PC-9 (cell line): ENCODE results near the gene GRB14.

Experiments used
- EZH2 ChIP-seq: fragments of 200-600 bp; sonication (generic); IDR thresholded peaks from 2 replicates; pipeline ENCODE4 v1.8.0; 2017; ENCODE audit warnings: antibody characterized with exemption, low read depth
- TF ChIP-seq, protein P1 (sequence below): fragments of 200-600 bp; sonication (generic); conservative IDR thresholded peaks from 2 replicates; pipeline ENCODE4 v1.6.1; 2017; ENCODE audit warnings: mixed run types, antibody characterized with exemption, mild to moderate bottlenecking, moderate library complexity

DNA sequence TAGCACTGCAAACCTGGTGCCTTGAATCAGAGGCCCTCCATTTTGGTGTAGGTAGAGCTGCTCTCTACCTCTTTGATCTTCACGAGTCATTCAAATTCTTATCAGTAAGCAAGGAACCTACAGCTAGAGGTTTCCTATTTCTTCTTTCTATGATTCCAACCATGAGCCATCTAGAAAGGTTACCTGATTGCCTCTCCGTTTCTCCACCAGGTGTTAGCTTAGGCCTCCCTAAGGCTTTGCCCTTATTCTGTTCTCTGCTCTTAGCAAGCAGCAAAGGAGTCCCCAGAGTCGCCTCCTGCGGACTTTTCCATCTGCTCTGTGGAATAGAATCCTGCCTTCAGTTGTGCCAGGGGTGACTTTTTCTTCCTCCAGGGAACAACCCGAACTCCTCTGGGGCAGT is 173.6 kb downstream of the GRB14 start:
- TF ChIP-seq, protein P1, sequence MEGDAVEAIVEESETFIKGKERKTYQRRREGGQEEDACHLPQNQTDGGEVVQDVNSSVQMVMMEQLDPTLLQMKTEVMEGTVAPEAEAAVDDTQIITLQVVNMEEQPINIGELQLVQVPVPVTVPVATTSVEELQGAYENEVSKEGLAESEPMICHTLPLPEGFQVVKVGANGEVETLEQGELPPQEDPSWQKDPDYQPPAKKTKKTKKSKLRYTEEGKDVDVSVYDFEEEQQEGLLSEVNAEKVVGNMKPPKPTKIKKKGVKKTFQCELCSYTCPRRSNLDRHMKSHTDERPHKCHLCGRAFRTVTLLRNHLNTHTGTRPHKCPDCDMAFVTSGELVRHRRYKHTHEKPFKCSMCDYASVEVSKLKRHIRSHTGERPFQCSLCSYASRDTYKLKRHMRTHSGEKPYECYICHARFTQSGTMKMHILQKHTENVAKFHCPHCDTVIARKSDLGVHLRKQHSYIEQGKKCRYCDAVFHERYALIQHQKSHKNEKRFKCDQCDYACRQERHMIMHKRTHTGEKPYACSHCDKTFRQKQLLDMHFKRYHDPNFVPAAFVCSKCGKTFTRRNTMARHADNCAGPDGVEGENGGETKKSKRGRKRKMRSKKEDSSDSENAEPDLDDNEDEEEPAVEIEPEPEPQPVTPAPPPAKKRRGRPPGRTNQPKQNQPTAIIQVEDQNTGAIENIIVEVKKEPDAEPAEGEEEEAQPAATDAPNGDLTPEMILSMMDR: no peak
- no peak for TF ChIP-seq EZH2
